Chondrocyte (in vitro differentiated cells): Measurements from ENCODE around the gene CAMSAP3. TPM values are rescaled to one million over a fixed set of nuclear protein-coding genes. Genes with fewer than 3 reads are reported as not detected.
A peak's percentile ranks its signal among the peaks of the same experiment; 100 is the strongest.
"Not testable (repeated sequence)": the region's sequence is repeated elsewhere in the genome, so short reads cannot be mapped to it uniquely, and the experiment has no call there.

Source experiments
- DNase-seq: peaks from one replicate; pipeline ENCODE4 v3.0.0; 2021; ENCODE audit warnings: mixed read lengths, low spot score
- H3K27ac Mint-ChIP-seq: one replicate; pipeline ENCODE4 v1.8.0; 2021; ENCODE audit warnings: mild to moderate bottlenecking, moderate library complexity, mixed read lengths; ENCODE audit not compliant: unreplicated experiment
- H3K27me3 Mint-ChIP-seq: 2 replicates; pipeline ENCODE4 v1.8.0; 2021; ENCODE audit warnings: low read depth, mixed read lengths
- H3K36me3 Mint-ChIP-seq: 2 replicates; pipeline ENCODE4 v1.8.0; 2021; ENCODE audit warnings: low read depth, mixed read lengths
- H3K4me1 Mint-ChIP-seq: 2 replicates; pipeline ENCODE4 v1.8.0; 2021; ENCODE audit warnings: low read depth, mild to moderate bottlenecking, mixed read lengths
- H3K4me3 Mint-ChIP-seq: one replicate; pipeline ENCODE4 v1.8.0; 2021; ENCODE audit warnings: mild to moderate bottlenecking, moderate library complexity, mixed read lengths; ENCODE audit not compliant: unreplicated experiment
- H3K9me3 Mint-ChIP-seq: 2 replicates; pipeline ENCODE4 v1.8.0; 2021; ENCODE audit warnings: low read depth, mixed read lengths
- CTCF ChIP-seq: fragments of 200-600 bp; sonication (generic); IDR thresholded peaks from 2 replicates; pipeline ENCODE4 v1.5.0; 2021; ENCODE audit warnings: antibody characterized with exemption, mild to moderate bottlenecking, moderate library complexity
- total RNA-seq: library from RNA; stranded (reverse); gene quantifications from 3 replicates; pipeline ENCODE4 v1.2.1, GENCODE V29; 2021

CAMSAP3 gene
- total RNA-seq, 1 donor from 2014 or later: 0.42 TPM

GRCh38 chr19:7641290-7642276 lies 45.9 kb downstream of the CAMSAP3 start:
- TF ChIP-seq CTCF: peak; percentile 27
- Mint-ChIP-seq H3K27me3 (peaks cover 13% of the 10 kb centered on the region), H3K4me3 (no peak overlapping the region), H3K27ac (no peak overlapping the region), H3K36me3 (no peaks in the 10 kb centered on the region), H3K4me1 (no peaks in the 10 kb centered on the region), H3K9me3 (no peaks in the 10 kb centered on the region)
- DNase-seq: no peak

DNA sequence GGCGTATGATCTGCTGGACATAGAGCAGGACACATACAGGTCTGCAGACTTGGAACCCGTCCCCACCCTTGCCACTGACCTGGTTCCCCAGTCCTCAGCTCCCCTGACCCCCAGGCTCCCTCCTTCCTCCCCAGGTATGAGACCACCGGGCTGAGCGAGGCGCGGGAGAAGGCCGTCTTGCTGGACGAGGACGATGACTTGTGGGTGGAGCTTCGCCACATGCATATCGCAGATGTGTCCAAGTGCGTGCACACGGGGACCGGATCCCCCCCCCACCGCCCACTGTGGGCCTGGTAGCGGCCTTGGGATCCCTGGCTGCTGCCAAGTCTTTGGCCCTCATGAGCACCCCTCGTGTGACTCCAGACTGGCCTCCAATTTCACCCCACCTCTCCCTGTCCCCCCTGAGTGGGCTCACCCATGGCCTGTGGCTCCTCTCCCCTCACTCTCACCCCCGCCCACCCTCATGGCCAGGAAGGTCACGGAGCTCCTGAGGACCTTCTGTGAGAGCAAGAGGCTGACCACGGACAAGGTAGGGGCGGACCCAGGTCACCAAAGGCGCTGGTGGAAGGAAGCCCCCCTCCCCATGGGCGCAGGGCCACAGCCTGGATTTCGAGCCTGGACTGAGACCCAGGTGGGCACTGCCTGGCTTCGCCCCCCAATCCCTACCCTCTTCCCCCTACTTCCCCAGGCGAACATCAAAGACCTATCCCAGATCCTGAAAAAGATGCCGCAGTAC lies 46.8 kb downstream of the CAMSAP3 start:
- no peak for TF ChIP-seq CTCF
- Mint-ChIP-seq H3K4me1 (no peaks in the 10 kb centered on the region), H3K27me3 (peaks cover 11% of the 10 kb centered on the region), H3K9me3 (no peaks in the 10 kb centered on the region), H3K36me3 (no peaks in the 10 kb centered on the region), H3K27ac (no peak overlapping the region), H3K4me3 (no peak overlapping the region)
- DNase-seq: no peak

DNA sequence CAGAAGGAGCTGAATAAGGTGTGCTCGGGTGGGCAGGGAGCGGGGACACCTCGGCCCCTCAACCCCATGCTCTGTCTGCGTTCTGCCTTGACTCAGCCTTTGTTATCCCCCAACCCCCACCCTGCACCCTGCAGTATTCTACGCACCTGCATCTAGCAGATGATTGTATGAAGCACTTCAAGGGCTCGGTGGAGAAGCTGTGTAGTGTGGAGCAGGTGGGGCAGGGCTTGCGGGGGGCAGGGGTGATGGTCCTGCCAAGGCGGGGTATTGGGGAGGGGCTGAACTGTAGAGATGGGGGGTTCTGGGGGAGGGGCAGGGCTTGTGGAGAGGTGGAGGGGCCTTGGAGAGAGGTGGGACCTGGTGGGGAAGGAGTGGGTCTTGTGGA lies 47.4 kb downstream of the CAMSAP3 start:
- TF ChIP-seq CTCF: no peak
- H3K36me3 Mint-ChIP-seq: no peaks in the 10 kb centered on the region
- peaks cover 7% of the 10 kb centered on the region for H3K27me3 Mint-ChIP-seq
- no peaks in the 10 kb centered on the region for H3K4me1 Mint-ChIP-seq
- no peak for DNase-seq
- no peaks in the 10 kb centered on the region for H3K9me3 Mint-ChIP-seq
- no peak overlapping the region for H3K27ac Mint-ChIP-seq
- no peak overlapping the region for H3K4me3 Mint-ChIP-seq

DNA sequence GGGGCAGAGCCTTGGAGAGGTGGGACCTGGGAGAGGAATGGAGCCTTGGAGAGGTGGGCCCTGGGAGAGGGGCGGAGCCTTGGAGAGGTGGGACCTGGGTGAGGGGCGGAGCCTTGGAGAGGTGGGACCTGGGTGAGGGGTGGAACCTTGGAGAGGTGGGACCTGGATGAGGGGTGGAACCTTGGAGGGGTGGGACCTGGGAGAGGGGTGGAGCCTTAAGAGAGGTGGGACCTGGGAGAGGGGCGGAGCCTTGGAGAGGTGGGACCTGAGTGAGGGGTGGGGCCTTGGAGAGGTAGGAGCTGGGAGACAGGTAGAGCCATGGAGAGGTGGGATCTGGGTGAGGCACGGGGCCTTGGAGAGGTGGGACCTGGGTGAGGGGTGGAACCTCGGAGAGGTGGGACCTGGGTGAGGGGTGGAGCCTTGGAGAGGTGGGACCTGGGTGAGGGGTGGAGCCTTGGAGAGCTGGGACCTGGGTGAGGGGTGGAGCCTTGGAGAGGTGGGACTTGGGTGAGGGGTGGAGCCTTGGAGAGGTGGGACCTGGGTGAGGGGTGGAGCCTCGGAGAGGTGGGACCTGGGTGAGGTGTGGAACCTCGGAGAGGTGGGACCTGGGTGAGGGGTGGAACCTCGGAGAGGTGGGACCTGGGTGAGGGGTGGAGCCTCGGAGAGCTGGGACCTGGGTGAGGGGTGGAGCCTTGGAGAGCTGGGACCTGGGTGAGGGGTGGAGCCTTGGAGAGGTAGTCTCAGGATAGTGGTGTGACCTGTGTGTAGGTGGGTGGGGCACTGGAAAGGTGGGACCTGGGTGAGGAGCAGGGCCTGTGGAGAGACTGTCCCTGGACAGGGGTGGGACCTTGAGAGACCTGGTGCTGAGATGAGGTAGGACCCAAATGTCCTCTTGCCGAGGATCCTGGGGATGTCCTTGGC lies 48.2 kb downstream of the CAMSAP3 start:
- DNase-seq, H3K36me3 Mint-ChIP-seq, H3K9me3 Mint-ChIP-seq, H3K4me3 Mint-ChIP-seq, H3K27ac Mint-ChIP-seq, H3K4me1 Mint-ChIP-seq, H3K27me3 Mint-ChIP-seq: not testable (repeated sequence)

- DNase-seq: no peak
- Mint-ChIP-seq H3K27me3 (peaks cover 6% of the 10 kb centered on the region), H3K9me3 (no peaks in the 10 kb centered on the region), H3K36me3 (no peaks in the 10 kb centered on the region), H3K27ac (no peak overlapping the region), H3K4me1 (no peaks in the 10 kb centered on the region), H3K4me3 (no peak overlapping the region)
- TF ChIP-seq CTCF: no peak
These were observed 48.9 kb downstream of the CAMSAP3 start for GRCh38 chr19:7644550-7644877.
